ENCODE data around the gene MPO. TPM values are rescaled to one million over a fixed set of nuclear protein-coding genes. Genes with fewer than 3 reads are reported as not detected.
A peak's percentile ranks its signal among the peaks of the same experiment; 100 is the strongest.

MPO gene
- polyA plus RNA-seq, 10 donors = 4.1 to 17.8 (median 7.6) TPM

GRCh38 chr17:58279016-58279711, 1.6 kb downstream of the MPO start:
- DNase-seq = peak; percentile 48 to 91 (median 81)

DNA sequence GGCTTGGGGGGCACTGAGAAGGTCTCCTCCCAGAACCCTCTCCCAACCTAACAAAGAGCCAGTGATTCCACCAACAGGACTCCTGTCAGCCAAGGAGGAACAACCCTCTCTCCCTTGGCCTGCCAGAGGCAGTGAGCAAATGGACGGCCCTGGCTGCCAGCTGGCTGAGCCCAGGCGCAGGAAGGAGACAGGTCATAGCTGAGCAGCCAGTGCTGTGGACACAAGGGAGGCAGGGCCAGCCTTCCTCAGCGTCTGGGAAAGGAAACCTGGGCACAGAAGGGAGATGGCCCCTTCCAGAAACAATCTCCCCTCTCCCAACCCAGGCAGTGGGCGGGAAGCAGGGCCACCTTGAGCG, 2.1 kb downstream of the MPO start:
- DNase-seq = no peak

- DNase-seq = no peak
These were observed 2.7 kb downstream of the MPO start for GRCh38 chr17:58277802-58278595.

DNA sequence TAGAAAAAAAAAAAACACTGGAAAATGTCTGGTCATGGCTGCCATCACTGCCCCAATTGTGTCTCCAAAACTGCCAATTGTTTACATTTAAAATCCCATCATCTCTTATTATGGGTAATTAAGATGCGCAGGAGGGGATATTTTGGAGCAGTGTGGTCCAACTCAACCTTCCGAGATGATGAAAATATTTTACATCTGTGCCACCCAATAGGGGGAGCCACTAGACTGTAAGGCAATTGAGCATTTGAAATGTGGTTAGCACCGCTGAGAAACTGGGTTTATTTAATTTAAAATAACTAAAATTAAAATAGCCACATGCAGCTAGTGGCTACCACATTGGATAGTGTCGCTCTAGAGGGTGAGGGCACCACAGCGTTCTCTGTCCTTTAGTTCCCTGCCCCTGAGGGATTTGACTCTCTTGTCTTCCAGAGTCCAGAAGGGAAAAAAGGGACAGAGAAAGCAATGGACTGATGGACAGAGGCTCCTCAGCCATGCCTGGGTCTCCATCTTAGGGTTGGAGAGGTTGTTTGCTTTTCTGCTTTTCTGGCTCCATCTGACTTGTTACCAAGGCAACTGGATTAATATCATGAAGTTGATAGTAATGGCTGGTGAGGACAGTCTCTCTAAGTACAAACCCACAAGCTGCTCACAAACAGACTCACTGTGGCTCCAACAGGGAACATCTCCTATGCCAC, 3.5 kb downstream of the MPO start:
- peak in 1 of 3 donors; percentile 17 for DNase-seq

DNA sequence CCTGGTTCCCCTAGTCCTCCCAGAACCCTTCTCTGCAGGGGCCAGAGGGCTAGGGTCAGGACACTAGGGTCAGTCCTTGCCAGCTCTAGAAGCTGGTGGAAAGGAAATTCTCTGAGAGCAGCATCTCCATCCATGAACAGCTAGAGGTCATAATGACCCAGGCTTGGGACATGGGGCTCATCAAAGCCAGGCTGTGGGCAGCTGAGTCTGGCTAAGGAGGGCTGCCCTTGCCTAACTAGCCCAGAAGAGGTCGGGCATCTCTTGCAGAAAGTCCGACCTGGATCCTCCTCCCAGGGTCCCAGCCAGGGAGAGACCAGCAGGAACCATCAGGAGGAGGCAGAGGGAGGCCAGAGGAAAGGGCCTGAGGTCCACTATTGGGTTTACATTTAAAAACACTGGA, 4.3 kb downstream of the MPO start:
- no peak for DNase-seq

DNA sequence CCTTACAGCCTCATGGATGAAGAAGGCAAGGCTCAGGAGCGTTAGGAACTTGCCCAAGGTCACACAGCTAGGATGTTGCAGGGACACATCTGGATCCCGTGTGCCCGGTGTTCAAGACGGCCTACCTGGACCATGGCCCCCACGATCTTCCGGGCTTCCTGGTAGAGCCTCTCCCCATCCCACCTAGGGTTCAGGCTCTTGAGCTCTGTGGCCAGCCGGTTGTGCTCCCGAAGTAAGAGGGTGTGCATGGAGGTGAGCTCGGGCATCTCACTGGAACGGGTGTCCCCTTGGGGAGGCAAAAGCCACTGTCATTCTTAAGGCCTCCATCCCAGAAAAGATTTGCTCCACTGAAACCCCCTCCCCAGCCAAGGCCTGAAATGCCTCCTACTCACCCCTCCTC, 5.3 kb downstream of the MPO start:
- no peak for DNase-seq

- no peak for DNase-seq
These were observed 7.2 kb downstream of the MPO start for GRCh38 chr17:58273453-58274104.

DNA sequence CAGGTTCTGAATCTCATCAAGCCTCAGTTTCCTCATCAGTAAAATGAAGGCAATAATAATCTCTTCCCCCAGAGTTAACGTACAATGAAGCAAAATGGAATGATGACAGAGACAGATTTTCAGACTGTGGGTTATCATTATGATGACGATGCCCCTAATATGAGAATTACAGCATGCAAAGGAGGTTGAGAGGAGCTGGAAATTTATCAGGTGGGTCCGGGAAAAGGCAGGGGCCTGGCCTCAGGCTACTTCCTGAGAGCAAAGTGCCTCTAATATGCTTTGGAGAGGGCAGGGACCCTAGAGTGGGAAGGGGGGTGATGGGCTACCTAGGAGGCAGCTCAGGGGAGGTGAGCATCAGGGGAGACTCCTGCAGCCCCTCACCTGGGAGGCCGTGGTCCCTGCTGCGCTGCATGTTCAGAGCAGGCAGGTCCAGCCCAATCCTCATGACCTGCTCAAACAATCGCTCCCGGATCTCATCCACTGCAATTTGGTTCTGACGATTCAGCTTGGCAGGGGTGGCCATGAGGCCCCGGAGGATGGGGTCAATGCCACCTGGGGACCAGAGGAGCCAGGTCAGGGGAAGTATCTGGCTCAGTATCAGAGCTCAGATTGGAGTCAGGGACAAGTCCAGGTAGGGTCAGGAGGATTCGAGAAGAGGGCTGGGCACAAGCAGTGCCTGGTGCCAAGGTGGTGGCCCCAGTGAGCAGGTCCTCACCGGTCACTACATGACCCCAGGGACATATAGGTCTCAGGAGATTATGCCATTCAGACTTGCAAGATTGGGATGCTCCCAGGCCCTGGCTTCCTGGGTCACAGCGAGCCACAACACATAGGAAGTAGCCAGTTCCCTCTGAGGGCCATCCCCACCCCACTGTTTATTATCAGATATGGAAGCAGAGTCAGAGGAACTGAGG, 8.1 kb downstream of the MPO start:
- DNase-seq = no peak

- no peak for DNase-seq
These were observed 9.4 kb downstream of the MPO start for GRCh38 chr17:58271216-58271931.

- DNase-seq = no peak
These were observed 10.1 kb downstream of the MPO start for GRCh38 chr17:58270476-58271215.

DNA sequence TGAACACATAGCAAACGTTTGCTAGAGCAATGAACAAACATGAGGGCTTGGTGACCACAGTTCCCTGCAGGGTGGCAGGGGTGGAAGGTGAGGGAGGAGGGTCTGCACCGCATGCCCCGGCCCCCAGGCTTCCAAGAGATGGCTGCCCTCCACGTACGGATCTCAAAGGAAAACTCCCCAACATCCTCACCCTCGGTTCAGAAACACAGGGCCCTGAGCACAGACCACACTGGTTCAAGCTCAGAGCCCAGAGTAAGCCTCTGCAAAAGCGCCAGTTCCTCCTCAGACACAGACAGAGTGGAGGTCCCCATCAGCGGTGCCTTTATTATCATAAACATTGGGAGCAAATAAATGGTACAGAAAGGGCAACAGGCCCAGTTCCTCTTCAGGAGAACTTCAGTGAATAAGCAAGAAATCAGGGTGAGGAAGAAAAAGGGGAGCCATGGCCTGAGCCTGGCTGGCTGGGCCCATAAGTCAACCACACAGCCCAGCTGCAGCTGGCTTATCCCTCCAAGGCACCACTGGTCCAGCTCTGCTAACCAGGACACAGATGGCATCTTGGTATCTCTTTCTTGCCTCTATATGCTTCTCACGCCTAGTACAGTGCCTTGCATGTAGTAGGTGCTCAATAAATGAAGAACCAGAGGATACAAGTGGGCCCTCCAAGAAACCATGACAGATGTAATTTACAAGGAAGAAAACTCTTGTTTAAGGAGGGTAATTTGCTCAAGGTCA, 11.0 kb downstream of the MPO start:
- DNase-seq = no peak

- DNase-seq = no peak
These were observed 11.8 kb downstream of the MPO start for GRCh38 chr17:58268774-58269556.

DNA sequence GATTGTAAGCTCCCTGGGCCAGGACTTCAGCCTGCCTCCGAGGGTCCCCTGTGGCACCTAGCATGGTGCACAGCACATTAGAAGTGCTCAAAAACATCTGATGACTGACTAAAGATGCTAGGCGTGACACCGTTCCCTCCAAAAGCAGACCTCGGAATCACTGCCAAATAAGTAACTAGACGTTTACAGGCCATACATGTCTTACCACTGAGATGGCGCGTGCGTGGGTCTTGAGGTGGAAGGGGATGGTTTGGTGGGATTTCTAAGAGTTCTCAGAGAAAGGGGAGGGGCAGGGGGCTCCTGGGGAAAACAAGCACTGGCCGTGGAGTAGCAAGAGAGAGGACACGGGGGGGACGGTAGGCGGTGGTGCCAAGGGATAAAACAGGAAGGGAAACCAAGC, 12.4 kb downstream of the MPO start:
- DNase-seq = no peak

- DNase-seq = no peak
These were observed 13.1 kb downstream of the MPO start for GRCh38 chr17:58267347-58268324.

GRCh38 chr17:58265902-58266875, 14.5 kb downstream of the MPO start:
- DNase-seq = no peak

DNA sequence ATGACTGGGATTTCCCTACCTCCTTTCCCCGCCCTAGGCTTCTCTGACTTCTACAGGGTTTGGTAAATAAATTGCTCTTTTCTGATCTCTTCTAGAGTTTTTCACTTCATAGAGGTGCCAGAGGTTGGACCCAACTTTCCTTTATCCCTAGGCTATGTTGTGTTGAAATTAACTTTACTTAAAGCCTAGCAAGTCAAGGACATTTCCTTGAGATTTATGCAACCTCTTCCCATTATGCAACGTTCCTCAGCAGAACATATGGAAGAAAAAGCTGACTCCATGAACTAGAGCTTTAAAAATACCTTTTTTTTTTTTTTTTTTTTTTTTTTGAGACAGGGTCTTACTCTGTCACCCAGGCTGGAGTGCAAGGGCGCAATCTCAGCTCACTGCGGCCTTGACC, 15.5 kb downstream of the MPO start:
- no peak for DNase-seq

Measured in muscle of back (tissue), 11 donors.